Immature natural killer cell (primary cell): Measurements from ENCODE around the gene VPS13C. TPM values are rescaled to one million over a fixed set of nuclear protein-coding genes. Genes with fewer than 3 reads are reported as not detected.
A peak's percentile ranks its signal among the peaks of the same experiment; 100 is the strongest.

Source experiments
- DNase-seq, 3 donors: peaks; one replicate each; pipeline ENCODE4 v3.0.0; 2022; ENCODE audit warnings: mixed read lengths in 1 of 3
- H3K27ac Mint-ChIP-seq, 6 donors: one replicate each; pipeline ENCODE4 v1.8.0; 2020; ENCODE audit warnings: mixed read lengths in 6 of 6, mild to moderate bottlenecking in 5 of 6, inconsistent platforms in 4 of 6, moderate library complexity in 3 of 6
- H3K27me3 Mint-ChIP-seq, 3 donors: one replicate each; pipeline ENCODE4 v1.8.0; 2020 to 2021; ENCODE audit warnings: low read depth in 3 of 3, mild to moderate bottlenecking in 3 of 3, mixed read lengths in 3 of 3, moderate library complexity in 3 of 3, inconsistent platforms in 1 of 3
- H3K36me3 Mint-ChIP-seq, 3 donors: one replicate each; pipeline ENCODE4 v1.8.0; 2020; ENCODE audit warnings: mixed read lengths in 3 of 3, inconsistent platforms in 2 of 3, mild to moderate bottlenecking in 2 of 3
- H3K4me1 Mint-ChIP-seq, 2 donors: one replicate each; pipeline ENCODE4 v1.8.0; 2020; ENCODE audit warnings: inconsistent platforms in 2 of 2, mild to moderate bottlenecking in 2 of 2, mixed read lengths in 2 of 2, moderate library complexity in 1 of 2
- H3K4me3 Mint-ChIP-seq, 5 donors: one replicate each; pipeline ENCODE4 v1.8.0; 2020; ENCODE audit warnings: mild to moderate bottlenecking in 5 of 5, mixed read lengths in 5 of 5, inconsistent platforms in 3 of 5, moderate library complexity in 3 of 5
- H3K9me3 Mint-ChIP-seq, 6 donors: one replicate each; pipeline ENCODE4 v1.8.0; 2020; ENCODE audit warnings: mild to moderate bottlenecking in 6 of 6, mixed read lengths in 6 of 6, inconsistent platforms in 4 of 6, moderate library complexity in 3 of 6
- polyA plus RNA-seq, 3 donors: library from polyadenylated mRNA; unstranded; fragments of 300-500 nt; fragmentation: Illumina TruSeq; gene quantifications; one replicate each; pipeline ENCODE4 v1.2.3, GENCODE V29; 2021

Gene VPS13C
- polyA plus RNA-seq, 3 donors from 2014 or later: 9.8 to 18.5 (median 11.1) TPM

GRCh38 chr15:61996056-61996635 lies 64.1 kb downstream of the VPS13C start:
- Mint-ChIP-seq H3K9me3 (no peaks in the 10 kb centered on the region), H3K36me3 (peaks cover 8 to 14% (median 13%) of the 10 kb centered on the region in 3 donors), H3K4me1 (peaks cover 0 to 3% of the 10 kb centered on the region in 2 donors), H3K27me3 (peaks cover 0 to 3% (median 0%) of the 10 kb centered on the region in 3 donors), H3K4me3 (no peak overlapping the region), H3K27ac (no peak overlapping the region)
- DNase-seq: no peak

- peaks cover 14 to 17% (median 17%) of the 10 kb centered on the region in 3 donors for H3K36me3 Mint-ChIP-seq
- H3K4me3 Mint-ChIP-seq: no peak overlapping the region
- H3K27me3 Mint-ChIP-seq: peaks cover 0 to 3% (median 0%) of the 10 kb centered on the region in 3 donors
- DNase-seq: no peak
- no peaks in the 10 kb centered on the region for H3K9me3 Mint-ChIP-seq
- H3K27ac Mint-ChIP-seq: no peak overlapping the region
- H3K4me1 Mint-ChIP-seq: peaks cover 3 to 5% of the 10 kb centered on the region in 2 donors
Observed at GRCh38 chr15:61994216-61994615, 66.0 kb downstream of the VPS13C start.

GRCh38 chr15:61992518-61992917 lies 67.7 kb downstream of the VPS13C start:
- Mint-ChIP-seq H3K4me1 (peaks cover 3 to 14% of the 10 kb centered on the region in 2 donors), H3K27ac (peak overlapping the region in 4 of 6 donors; percentile 28 to 61 (median 34)), H3K36me3 (peaks cover 27 to 30% (median 30%) of the 10 kb centered on the region in 3 donors), H3K27me3 (peaks cover 0 to 1% (median 0%) of the 10 kb centered on the region in 3 donors), H3K4me3 (no peak overlapping the region), H3K9me3 (no peaks in the 10 kb centered on the region)
- DNase-seq: no peak

DNA sequence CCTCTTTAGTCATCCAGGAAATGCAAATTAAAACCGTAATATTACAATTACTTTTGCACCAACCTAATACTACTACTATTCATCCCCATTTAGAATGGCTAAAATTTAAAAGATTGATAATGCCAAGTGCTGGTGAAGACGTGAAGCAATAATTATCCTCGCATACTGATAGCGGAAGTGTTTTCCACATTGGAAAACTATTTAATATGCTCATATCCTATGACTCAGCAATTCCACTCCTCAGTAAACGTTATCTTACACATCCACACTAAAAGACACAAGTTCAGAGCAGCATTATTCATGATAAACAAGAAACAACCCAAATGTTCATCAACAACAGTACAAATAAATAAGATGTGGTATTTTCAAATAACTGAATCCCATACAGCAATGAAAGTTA lies 70.6 kb downstream of the VPS13C start:
- Mint-ChIP-seq H3K4me3 (no peak overlapping the region), H3K36me3 (peaks cover 28 to 37% (median 31%) of the 10 kb centered on the region in 3 donors), H3K4me1 (peaks cover 1 to 14% of the 10 kb centered on the region in 2 donors), H3K27me3 (no peaks in the 10 kb centered on the region), H3K27ac (peak overlapping the region in 2 of 6 donors; percentile 6 to 49), H3K9me3 (no peaks in the 10 kb centered on the region)
- no peak for DNase-seq

DNA sequence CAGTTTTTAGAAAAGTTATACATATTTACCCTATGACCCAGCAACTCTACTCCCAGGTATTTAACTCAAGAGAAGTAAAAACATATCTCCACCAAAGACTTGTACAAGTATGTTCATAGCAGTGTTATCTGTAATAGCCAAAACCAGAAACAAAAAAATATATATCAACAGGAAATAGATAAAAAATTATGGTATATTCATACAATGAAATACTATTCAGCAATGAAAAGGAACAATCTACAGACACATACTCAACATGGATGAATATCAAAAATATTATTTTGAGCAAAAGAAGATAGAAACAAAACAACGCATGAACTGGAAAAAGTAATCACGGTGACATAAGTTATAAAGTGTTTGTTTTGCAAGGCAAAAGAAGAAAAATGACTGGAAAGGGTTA lies 72.4 kb downstream of the VPS13C start:
- Mint-ChIP-seq H3K9me3 (no peaks in the 10 kb centered on the region), H3K27me3 (no peaks in the 10 kb centered on the region), H3K27ac (no peak overlapping the region), H3K4me3 (no peak overlapping the region), H3K36me3 (peaks cover 32 to 47% (median 36%) of the 10 kb centered on the region in 3 donors), H3K4me1 (peaks cover 1 to 14% of the 10 kb centered on the region in 2 donors)
- no peak for DNase-seq

- H3K27me3 Mint-ChIP-seq: no peaks in the 10 kb centered on the region
- H3K4me3 Mint-ChIP-seq: no peak overlapping the region
- H3K9me3 Mint-ChIP-seq: no peaks in the 10 kb centered on the region
- no peak overlapping the region for H3K27ac Mint-ChIP-seq
- no peak for DNase-seq
- peaks cover 29 to 64% (median 44%) of the 10 kb centered on the region in 3 donors for H3K36me3 Mint-ChIP-seq
- H3K4me1 Mint-ChIP-seq: peaks cover 0 to 2% of the 10 kb centered on the region in 2 donors
Observed at GRCh38 chr15:61983081-61983480, 77.2 kb downstream of the VPS13C start.

DNA sequence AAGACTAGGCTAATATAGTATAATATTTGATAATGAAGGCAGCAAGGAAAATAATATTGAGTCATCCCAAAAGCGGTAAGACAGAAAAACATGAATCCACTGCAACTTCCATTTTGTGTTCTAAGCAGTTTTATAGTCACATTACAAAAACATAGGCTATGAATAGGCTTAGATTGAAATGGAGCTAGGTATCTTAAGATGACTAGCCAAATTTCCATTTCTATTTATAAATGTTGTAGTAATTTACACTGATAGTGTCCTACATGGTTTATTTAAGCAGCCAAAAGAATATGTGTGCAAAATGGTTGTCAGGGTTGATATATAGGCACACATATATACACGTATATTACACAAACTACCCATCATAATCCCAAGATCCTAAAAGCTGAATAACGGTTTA lies 82.0 kb downstream of the VPS13C start:
- no peak overlapping the region for H3K27ac Mint-ChIP-seq
- H3K9me3 Mint-ChIP-seq: no peaks in the 10 kb centered on the region
- no peak overlapping the region for H3K4me3 Mint-ChIP-seq
- DNase-seq: no peak
- no peaks in the 10 kb centered on the region for H3K27me3 Mint-ChIP-seq
- peaks cover 10 to 42% (median 26%) of the 10 kb centered on the region in 3 donors for H3K36me3 Mint-ChIP-seq
- H3K4me1 Mint-ChIP-seq: peaks cover 13 to 25% of the 10 kb centered on the region in 2 donors

GRCh38 chr15:61974759-61975158 lies 85.5 kb downstream of the VPS13C start:
- no peaks in the 10 kb centered on the region for H3K9me3 Mint-ChIP-seq
- H3K27me3 Mint-ChIP-seq: no peaks in the 10 kb centered on the region
- peaks cover 13 to 25% of the 10 kb centered on the region in 2 donors for H3K4me1 Mint-ChIP-seq
- H3K4me3 Mint-ChIP-seq: peak overlapping the region in 1 of 5 donors; percentile 7
- DNase-seq: no peak
- peaks cover 25 to 44% (median 29%) of the 10 kb centered on the region in 3 donors for H3K36me3 Mint-ChIP-seq
- peak overlapping the region in 4 of 6 donors; percentile 2 to 63 (median 40) for H3K27ac Mint-ChIP-seq

DNA sequence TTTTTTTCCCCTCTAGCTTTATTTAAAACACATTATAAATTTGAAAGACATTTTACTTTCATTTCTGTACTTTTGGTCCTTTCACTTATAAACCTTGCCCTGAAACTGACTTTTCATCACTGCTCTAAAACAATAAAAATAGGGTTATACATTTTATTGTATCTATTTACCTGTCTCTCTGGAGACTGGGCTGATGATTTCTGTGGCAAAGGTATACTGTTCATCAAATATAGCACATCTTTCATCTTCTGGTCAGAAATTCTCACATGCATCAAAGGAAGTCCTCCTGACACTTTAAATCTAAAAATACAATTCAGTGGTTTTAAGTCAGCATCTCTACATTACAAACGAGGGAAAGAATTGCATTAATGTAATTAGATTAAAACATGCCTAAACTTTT lies 86.1 kb downstream of the VPS13C start:
- no peaks in the 10 kb centered on the region for H3K9me3 Mint-ChIP-seq
- peak in 1 of 3 donors; percentile 3 for DNase-seq
- H3K27ac Mint-ChIP-seq: peak overlapping the region; percentile 5 to 69 (median 59)
- no peaks in the 10 kb centered on the region for H3K27me3 Mint-ChIP-seq
- H3K4me1 Mint-ChIP-seq: peaks cover 13 to 25% of the 10 kb centered on the region in 2 donors
- H3K4me3 Mint-ChIP-seq: peak overlapping the region in 3 of 5 donors; percentile 5 to 36 (median 27)
- peaks cover 20 to 38% (median 23%) of the 10 kb centered on the region in 3 donors for H3K36me3 Mint-ChIP-seq

- no peaks in the 10 kb centered on the region for H3K4me1 Mint-ChIP-seq
- H3K36me3 Mint-ChIP-seq: peaks cover 28 to 43% (median 32%) of the 10 kb centered on the region in 3 donors
- no peaks in the 10 kb centered on the region for H3K9me3 Mint-ChIP-seq
- peak overlapping the region in 1 of 6 donors; percentile 50 for H3K27ac Mint-ChIP-seq
- peaks cover 0 to 1% (median 0%) of the 10 kb centered on the region in 3 donors for H3K27me3 Mint-ChIP-seq
- no peak for DNase-seq
- no peak overlapping the region for H3K4me3 Mint-ChIP-seq
Observed at GRCh38 chr15:61951949-61952348, 108.3 kb downstream of the VPS13C start.

DNA sequence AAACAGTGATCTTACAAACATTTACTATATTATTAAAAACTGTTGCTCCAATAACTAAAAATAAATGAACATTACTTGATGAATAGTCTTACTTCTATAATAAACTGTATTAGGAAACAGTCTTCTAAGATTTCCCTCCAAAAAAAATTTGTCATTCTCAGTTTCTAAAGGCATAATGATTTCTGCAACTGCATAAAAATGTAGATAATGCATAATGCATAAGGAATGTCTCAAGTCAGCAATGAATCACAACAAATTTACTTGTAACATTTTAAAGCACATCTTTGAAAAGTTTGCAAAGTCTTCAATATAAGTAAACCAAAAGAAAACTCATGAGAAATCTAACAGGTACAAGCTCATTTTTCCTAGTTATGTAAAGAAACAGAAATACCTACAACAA lies 113.5 kb downstream of the VPS13C start:
- no peaks in the 10 kb centered on the region for H3K4me1 Mint-ChIP-seq
- peaks cover 30 to 54% (median 35%) of the 10 kb centered on the region in 3 donors for H3K36me3 Mint-ChIP-seq
- no peaks in the 10 kb centered on the region for H3K9me3 Mint-ChIP-seq
- no peak for DNase-seq
- H3K4me3 Mint-ChIP-seq: no peak overlapping the region
- peak overlapping the region in 1 of 6 donors; percentile 12 for H3K27ac Mint-ChIP-seq
- H3K27me3 Mint-ChIP-seq: peaks cover 0 to 2% (median 0%) of the 10 kb centered on the region in 3 donors

DNA sequence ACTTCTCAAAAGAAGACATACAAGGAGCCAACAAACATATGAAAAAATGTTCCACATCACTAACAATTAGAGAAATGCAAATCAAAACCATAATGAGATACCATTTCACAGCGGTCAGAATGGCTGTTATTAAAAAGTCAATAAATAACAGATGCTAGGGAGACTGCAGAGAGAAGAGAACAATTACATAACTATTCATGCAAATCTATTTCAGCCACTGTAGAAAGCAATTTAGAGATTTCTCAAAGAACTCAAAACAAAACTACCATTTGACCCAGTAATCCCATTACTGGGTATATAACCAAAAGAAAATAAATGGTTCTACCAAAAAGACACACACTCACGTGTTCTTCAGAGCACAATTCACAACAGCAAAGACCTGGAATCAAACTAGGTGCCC lies 116.3 kb downstream of the VPS13C start:
- H3K27ac Mint-ChIP-seq: peak overlapping the region in 1 of 6 donors; percentile 2
- H3K4me3 Mint-ChIP-seq: no peak overlapping the region
- no peak for DNase-seq
- H3K9me3 Mint-ChIP-seq: no peaks in the 10 kb centered on the region
- H3K4me1 Mint-ChIP-seq: no peaks in the 10 kb centered on the region
- H3K36me3 Mint-ChIP-seq: peaks cover 20 to 42% (median 35%) of the 10 kb centered on the region in 3 donors
- H3K27me3 Mint-ChIP-seq: peaks cover 0 to 2% (median 0%) of the 10 kb centered on the region in 3 donors

GRCh38 chr15:61938249-61938648 lies 122.0 kb downstream of the VPS13C start:
- H3K27ac Mint-ChIP-seq: peak overlapping the region in 1 of 6 donors; percentile 29
- no peak overlapping the region for H3K4me3 Mint-ChIP-seq
- H3K9me3 Mint-ChIP-seq: no peaks in the 10 kb centered on the region
- no peak for DNase-seq
- no peaks in the 10 kb centered on the region for H3K4me1 Mint-ChIP-seq
- peaks cover 0 to 3% (median 0%) of the 10 kb centered on the region in 3 donors for H3K27me3 Mint-ChIP-seq
- H3K36me3 Mint-ChIP-seq: peaks cover 7 to 24% (median 19%) of the 10 kb centered on the region in 3 donors

DNA sequence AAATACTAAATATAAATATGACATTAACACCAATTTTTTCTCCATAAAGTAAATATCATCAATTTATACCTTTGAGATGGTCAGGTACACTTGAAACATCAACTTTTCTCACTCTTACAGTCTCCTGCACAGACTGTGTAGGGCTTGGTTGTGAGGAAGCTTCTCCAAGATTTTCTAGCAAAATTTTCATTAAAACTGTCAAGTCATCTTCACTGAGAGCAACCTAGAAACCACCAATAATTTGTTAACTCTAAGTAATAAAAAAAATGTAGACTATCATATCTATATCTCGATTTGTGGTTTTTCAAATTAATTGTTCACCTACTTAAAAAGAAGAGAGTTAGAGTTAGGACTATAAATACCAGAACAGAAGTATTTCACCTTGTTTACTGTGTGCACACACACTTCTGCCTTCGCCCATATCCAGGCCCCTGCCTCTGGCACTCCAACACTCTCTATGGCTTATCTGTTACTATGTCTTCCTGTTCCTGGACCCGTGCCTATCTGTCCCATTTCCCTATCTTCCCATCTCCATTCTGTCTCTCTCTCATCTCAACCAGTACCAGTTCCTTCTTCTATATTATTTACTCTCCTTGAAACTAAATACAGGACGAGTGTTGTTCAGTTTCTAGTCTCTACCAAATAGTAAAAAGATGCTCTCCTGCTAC lies 123.6 kb downstream of the VPS13C start:
- Mint-ChIP-seq H3K4me1 (no peaks in the 10 kb centered on the region), H3K27ac (peak overlapping the region in 3 of 6 donors; percentile 4 to 64 (median 5)), H3K4me3 (no peak overlapping the region), H3K36me3 (peaks cover 6 to 25% (median 12%) of the 10 kb centered on the region in 3 donors), H3K9me3 (no peaks in the 10 kb centered on the region), H3K27me3 (peaks cover 0 to 3% (median 2%) of the 10 kb centered on the region in 3 donors)
- no peak for DNase-seq
